Transverse colon (tissue), 4 donors: Measurements from ENCODE around the gene THBD. TPM values are rescaled to one million over a fixed set of nuclear protein-coding genes. Genes with fewer than 3 reads are reported as not detected.

Source experiments
- DNase-seq: peaks from one replicate; pipeline ENCODE4 v3.0.0-alpha.2; 2019
- H3K27ac ChIP-seq, 4 donors: fragments of 200-600 bp; sonication (generic); 2 replicates each; pipeline ENCODE4 v1.5.1; 2016 to 2018; ENCODE audit warnings: inconsistent platforms in 4 of 4
- H3K27me3 ChIP-seq: fragments of 200-600 bp; sonication (generic); 2 replicates; pipeline ENCODE4 v1.5.1; 2017; ENCODE audit warnings: inconsistent platforms
- H3K36me3 ChIP-seq, 4 donors: fragments of 200-600 bp; sonication (generic); 2 replicates each; pipeline ENCODE4 v1.5.1; 2017 to 2019; ENCODE audit warnings: inconsistent platforms in 4 of 4
- H3K4me1 ChIP-seq, 4 donors: fragments of 200-600 bp; sonication (generic); 2 replicates each; pipeline ENCODE4 v1.5.1; 2017 to 2020; ENCODE audit warnings: inconsistent platforms in 4 of 4
- H3K4me3 ChIP-seq, 4 donors: fragments of 200-600 bp; sonication (generic); 1 replicate in 1 of 4; 2 replicates in 3 of 4; pipeline versions ENCODE4 v1.5.1 to v1.6.1; 2017 to 2019; ENCODE audit warnings: inconsistent platforms in 4 of 4
- H3K9me3 ChIP-seq, 2 donors: fragments of 200-600 bp; sonication (generic); 2 replicates each; pipeline ENCODE4 v1.5.1; 2017 to 2019; ENCODE audit warnings: inconsistent platforms in 2 of 2
- EP300 ChIP-seq: sonication (generic); formaldehyde crosslinking; IDR thresholded peaks from one replicate; pipeline ENCODE4 v1.6.1; 2017; ENCODE audit warnings: antibody characterized with exemption, low read depth
- POLR2A ChIP-seq: fragments of 450-650 bp; IDR thresholded peaks from one replicate; pipeline ENCODE4 v1.6.1; 2016; ENCODE audit warnings: antibody characterized with exemption, mild to moderate bottlenecking, moderate library complexity
- POLR2AphosphoS5 ChIP-seq, 3 donors: sonication (generic); formaldehyde crosslinking; IDR thresholded peaks; one replicate each; pipeline ENCODE4 v1.6.1; 2016; ENCODE audit warnings: antibody characterized with exemption in 3 of 3
- WGBS, 2 donors: methylation state at CpG; one replicate each; pipeline ENCODE4 v1.1.5; 2018; ENCODE audit warnings: low coverage in 1 of 2; 5-methylcytosine and 5-hydroxymethylcytosine counted together
- in situ Hi-C, 4 donors: fragments of 200-750 bp; cut with MboI; loops; one replicate each; pipeline versions ENCODE4 v1.15.0 to v1.15.1; 2017; ENCODE audit warnings: low sequenced_read_pairs in 3 of 4, low pct_ligation_motif_present in 1 of 4, low pct_unique_long_range_greater_than_20kb in 1 of 4
- intact Hi-C: fragments of 100-400 bp; cut with DNase I; formaldehyde crosslinking; loops from one replicate; pipeline ENCODE4 v1.15.1; 2023; ENCODE audit warnings: low total_unique reads
- total RNA-seq, 4 donors: library from RNA; depleted of rRNA; stranded (reverse); fragments of >200 nt; gene quantifications; one replicate each; pipeline ENCODE4 v1.1.0, GENCODE V29; 2016
- TF ChIP-seq, protein P1 (sequence below), 5 experiments: fragments of 200-600 bp in 3 of 5; fragments of 450-650 bp in 2 of 5; sonication (generic) in 3 of 5; IDR thresholded peaks; 1 replicate in 2 of 5; 2 replicates in 3 of 5; pipeline ENCODE4 v1.5.1; 2016 to 2017; ENCODE audit warnings: antibody characterized with exemption in 5 of 5, inconsistent platforms in 3 of 5, mild to moderate bottlenecking in 2 of 5, moderate library complexity in 1 of 5

The THBD gene
- total RNA-seq, 4 donors from 2014 or later = 7.8 to 30.3 (median 18.6) TPM

DNA sequence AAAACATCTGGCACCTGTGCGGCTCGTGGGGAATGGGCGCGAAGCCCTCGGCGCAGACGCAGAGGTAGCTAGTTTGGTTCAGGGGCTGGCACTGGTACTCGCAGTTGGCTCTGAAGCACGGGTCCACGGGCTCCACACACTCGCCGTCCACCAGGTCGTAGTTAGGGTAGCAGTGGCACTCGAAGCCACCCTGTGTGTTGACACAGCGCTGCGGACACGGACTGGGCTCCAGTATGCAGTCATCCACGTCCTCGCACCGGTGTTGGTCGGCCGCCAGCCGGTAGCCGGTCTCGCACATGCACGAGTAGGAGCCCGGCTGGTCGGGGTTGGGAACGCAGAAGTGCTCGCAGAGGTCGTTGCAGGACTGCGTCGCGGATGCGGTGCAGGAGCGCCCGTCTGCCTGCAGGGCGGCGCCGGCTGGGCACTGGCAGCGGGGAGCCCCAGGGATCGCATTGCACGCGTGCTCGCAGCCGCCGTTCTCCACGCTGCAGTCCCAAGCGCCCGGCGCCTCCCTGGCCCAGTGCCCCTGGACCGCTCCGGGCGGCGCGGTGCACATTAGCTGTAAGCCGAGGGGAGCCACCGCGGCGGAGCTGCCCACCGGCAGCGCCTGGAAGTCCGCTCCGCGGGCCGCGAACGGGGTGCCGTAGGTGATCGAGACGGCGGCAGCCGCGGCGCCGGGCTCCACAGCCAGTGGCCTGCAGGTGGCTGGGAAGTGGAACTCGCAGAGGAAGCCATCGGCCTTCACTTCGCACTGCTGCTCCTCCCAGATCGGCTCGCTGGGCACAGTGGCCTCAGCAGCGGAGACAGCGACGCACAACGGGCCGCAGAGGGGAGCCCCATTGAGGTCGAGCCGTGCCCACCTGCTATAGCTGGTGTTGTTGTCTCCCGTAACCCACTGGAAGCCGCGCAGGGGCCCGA is 930 bp downstream of the THBD start:
- peak; percentile 37 for DNase-seq
- in situ Hi-C loops = no loop called here
- H3K27me3 ChIP-seq = peaks cover 65% of the 10 kb centered on the region
- H3K36me3 ChIP-seq = no peaks in the 10 kb centered on the region
- no peaks in the 10 kb centered on the region for H3K9me3 ChIP-seq
- peak overlapping the region; percentile 16 to 51 (median 29) for H3K4me3 ChIP-seq
- WGBS, 2 donors = 18% methylated on average over 57 of the region's 92 CpGs; no CpG with 5 or more reads in 1 of the 2 donors
- peaks cover 7 to 36% (median 26%) of the 10 kb centered on the region in 4 donors for H3K4me1 ChIP-seq
- intact Hi-C loops = no loop called here
- peak overlapping the region; percentile 65 to 79 (median 73) for H3K27ac ChIP-seq
- no peak for TF ChIP-seq POLR2AphosphoS5 (IDR thresholded peaks at IDR 0.05)
- TF ChIP-seq, protein P1, sequence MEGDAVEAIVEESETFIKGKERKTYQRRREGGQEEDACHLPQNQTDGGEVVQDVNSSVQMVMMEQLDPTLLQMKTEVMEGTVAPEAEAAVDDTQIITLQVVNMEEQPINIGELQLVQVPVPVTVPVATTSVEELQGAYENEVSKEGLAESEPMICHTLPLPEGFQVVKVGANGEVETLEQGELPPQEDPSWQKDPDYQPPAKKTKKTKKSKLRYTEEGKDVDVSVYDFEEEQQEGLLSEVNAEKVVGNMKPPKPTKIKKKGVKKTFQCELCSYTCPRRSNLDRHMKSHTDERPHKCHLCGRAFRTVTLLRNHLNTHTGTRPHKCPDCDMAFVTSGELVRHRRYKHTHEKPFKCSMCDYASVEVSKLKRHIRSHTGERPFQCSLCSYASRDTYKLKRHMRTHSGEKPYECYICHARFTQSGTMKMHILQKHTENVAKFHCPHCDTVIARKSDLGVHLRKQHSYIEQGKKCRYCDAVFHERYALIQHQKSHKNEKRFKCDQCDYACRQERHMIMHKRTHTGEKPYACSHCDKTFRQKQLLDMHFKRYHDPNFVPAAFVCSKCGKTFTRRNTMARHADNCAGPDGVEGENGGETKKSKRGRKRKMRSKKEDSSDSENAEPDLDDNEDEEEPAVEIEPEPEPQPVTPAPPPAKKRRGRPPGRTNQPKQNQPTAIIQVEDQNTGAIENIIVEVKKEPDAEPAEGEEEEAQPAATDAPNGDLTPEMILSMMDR (IDR thresholded peaks at IDR 0.05) = peak in 4 of 5 experiments; percentile 25 to 38 (median 27)
- no peak for TF ChIP-seq EP300
- TF ChIP-seq POLR2A = no peak

DNA sequence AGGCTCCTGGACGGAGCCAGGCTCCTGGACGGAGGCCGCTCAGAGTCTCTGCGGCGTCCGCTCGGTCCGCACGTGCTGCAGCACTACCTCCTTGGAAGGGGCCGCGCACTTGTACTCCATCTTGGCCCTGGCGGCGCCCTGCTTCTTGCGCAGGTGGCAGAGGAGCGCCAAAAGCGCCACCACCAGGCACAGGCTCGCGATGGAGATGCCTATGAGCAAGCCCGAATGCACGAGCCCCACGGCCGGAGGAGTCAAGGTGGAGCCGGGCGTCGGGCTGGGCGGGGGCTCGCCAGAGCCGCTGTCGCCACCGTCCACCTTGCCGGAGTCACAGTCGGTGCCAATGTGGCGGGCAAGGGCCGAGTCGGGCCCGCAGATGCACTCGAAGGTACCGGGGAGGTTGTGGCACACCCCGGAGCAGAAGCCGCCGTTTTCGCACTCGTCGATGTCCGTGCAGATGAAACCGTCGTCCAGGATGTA is 1.7 kb downstream of the THBD start:
- Histone ChIP-seq H3K27ac (peak overlapping the region in 3 of 4 donors; percentile 68 to 79 (median 78)), H3K27me3 (peaks cover 69% of the 10 kb centered on the region), H3K36me3 (no peaks in the 10 kb centered on the region), H3K4me1 (peaks cover 7 to 36% (median 26%) of the 10 kb centered on the region in 4 donors), H3K4me3 (peak overlapping the region in 3 of 4 donors; percentile 25 to 51 (median 33)), H3K9me3 (no peaks in the 10 kb centered on the region)
- intact Hi-C loops = no loop called here
- in situ Hi-C loops = no loop called here
- WGBS, 2 donors = 62% methylated on average over 44 of the region's 47 CpGs; no CpG with 5 or more reads in 1 of the 2 donors
- TF ChIP-seq, protein P1 (IDR thresholded peaks at IDR 0.05) = no peak
- TF ChIP-seq POLR2A (no peak), EP300 (no peak), POLR2AphosphoS5 (IDR thresholded peaks at IDR 0.05) (no peak)
- no peak for DNase-seq

DNA sequence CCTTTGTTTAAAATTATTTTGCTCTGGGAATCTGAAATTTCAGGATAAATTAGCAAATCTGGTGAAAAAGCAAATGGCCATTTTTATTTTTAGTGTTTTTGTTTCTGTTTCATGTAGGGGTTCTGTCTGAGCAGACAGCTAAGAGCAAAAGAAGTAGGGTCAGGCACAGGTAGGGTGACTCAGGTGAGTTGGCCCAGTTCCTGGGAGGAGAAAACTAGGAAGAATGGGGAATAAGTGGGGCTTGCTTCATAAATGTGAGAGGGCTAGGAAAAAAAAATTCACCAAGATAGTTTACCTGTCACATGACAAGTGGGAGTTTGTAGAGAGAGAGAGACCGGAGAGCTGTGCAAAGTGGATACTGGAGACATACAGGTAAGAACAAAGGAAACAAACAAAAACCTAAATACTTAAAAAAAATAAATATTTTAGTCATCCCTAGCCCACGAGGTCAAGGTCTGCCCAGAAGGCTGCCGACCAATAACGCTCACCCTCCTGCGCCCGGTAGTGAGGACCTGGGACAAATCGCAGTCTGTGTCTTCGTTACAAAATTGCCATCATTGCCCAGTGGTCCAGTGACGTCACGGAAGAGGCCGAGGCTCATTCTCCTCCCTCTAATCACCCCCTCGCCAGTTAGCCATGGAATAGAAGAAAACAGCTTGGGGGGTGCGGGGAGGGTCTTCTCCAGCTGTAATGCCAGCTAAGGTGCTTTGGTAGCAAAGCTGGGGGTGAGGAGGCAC is 2.3 kb downstream of the THBD start:
- TF ChIP-seq EP300 (no peak), POLR2AphosphoS5 (IDR thresholded peaks at IDR 0.05) (no peak), POLR2A (no peak)
- TF ChIP-seq, protein P1 (IDR thresholded peaks at IDR 0.05) = no peak
- Histone ChIP-seq H3K4me3 (peak overlapping the region in 3 of 4 donors; percentile 25 to 51 (median 33)), H3K9me3 (no peaks in the 10 kb centered on the region), H3K36me3 (no peaks in the 10 kb centered on the region), H3K4me1 (peaks cover 7 to 36% (median 26%) of the 10 kb centered on the region in 4 donors), H3K27ac (no peak overlapping the region), H3K27me3 (peaks cover 68% of the 10 kb centered on the region)
- intact Hi-C loops = no loop called here
- in situ Hi-C loops = no loop called here
- DNase-seq = no peak
- 63 to 95% methylated on average over 4 to 13 of the region's 13 CpGs for WGBS, 2 donors

DNA sequence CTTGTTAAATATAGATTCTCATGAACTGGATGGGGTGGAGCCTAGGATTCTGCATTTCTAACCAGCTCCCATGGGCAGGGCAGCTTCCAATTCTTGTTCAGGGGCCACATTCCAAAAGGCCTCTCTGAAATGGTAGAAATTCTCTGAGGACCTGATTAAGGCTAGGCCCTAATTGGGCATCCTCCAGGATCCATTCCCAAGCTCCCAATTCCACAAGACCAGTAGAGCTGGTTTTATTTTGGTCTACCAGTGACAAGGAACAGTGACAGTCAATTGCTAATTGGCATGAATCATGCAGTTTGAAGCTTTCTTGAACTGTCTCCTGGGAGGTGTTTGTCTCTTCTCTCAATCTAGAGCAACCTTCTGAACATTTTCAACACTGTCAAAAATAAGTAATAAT is 3.0 kb downstream of the THBD start:
- H3K36me3 ChIP-seq = no peaks in the 10 kb centered on the region
- in situ Hi-C loops (no loop called here), intact Hi-C loops (no loop called here)
- peaks cover 7 to 36% (median 26%) of the 10 kb centered on the region in 4 donors for H3K4me1 ChIP-seq
- peak overlapping the region in 1 of 4 donors; percentile 51 for H3K4me3 ChIP-seq
- TF ChIP-seq EP300 = no peak
- TF ChIP-seq POLR2AphosphoS5 (IDR thresholded peaks at IDR 0.05) = no peak
- TF ChIP-seq, protein P1 (IDR thresholded peaks at IDR 0.05) = no peak
- no peak for TF ChIP-seq POLR2A
- peaks cover 62% of the 10 kb centered on the region for H3K27me3 ChIP-seq
- no peak for DNase-seq
- H3K9me3 ChIP-seq = no peaks in the 10 kb centered on the region
- H3K27ac ChIP-seq = no peak overlapping the region
